Measurements from ENCODE around the gene SH3BP1. TPM values are rescaled to one million over a fixed set of nuclear protein-coding genes. Genes with fewer than 3 reads are reported as not detected.

SH3BP1 gene
- total and polyA plus RNA-seq, 2 donors (not counting 1 experiment from before 2014, with no cell fraction given) = 44.0 to 69.7 TPM

GRCh38 chr22:37607935-37608476, 31.5 kb upstream of the SH3BP1 start:
- peak overlapping the region; percentile 67 for H2AFZ ChIP-seq (ENCODE audit: insufficient read depth, low read depth, low read length, poor library complexity, severe bottlenecking)
- peak overlapping the region; percentile 94 to 99 for H3K27ac ChIP-seq (ENCODE audit: low read length in 2 of 2)
- H3K4me2 ChIP-seq (replicated peaks; ENCODE audit: low read depth, low read length, poor library complexity, severe bottlenecking) = peak overlapping the region; percentile 92
- POLR2A ChIA-PET = interaction anchor here (0.5 to 4.5 kb wide), 23 partner anchors 10 to 1249 kb away, joined by 3 to 43 read pairs (median 6); partner anchors contain the start of genes GCAT, LGALS1, MICALL1 and NOL12
- H3K27me3 ChIP-seq (replicated peaks in 1 of 4; ENCODE audit: control extremely low read depth in 1 of 4, control insufficient read depth in 3 of 4, insufficient read depth in 4 of 4, low read length in 3 of 4) = peaks cover 0 to 2% (median 0%) of the 10 kb centered on the region in 4 experiments
- no peaks in the 10 kb centered on the region for H3K36me3 ChIP-seq (replicated peaks in 1 of 2; ENCODE audit: control extremely low read depth in 1 of 2, control insufficient read depth in 1 of 2, extremely low read depth in 1 of 2, insufficient read depth in 2 of 2, low read length in 1 of 2)
- H3K4me1 ChIP-seq (ENCODE audit: control insufficient read depth in 2 of 2, insufficient read depth in 2 of 2, low read length in 2 of 2) = peaks cover 26 to 36% of the 10 kb centered on the region in 2 donors
- H3K9me3 Mint-ChIP-seq (ENCODE audit: insufficient read depth) = no peaks in the 10 kb centered on the region
- DNase-seq (no peak), ATAC-seq (ENCODE audit: low read depth) (no peak)
- intact Hi-C loops (cut with micrococcal nuclease) = loop anchor here (1.0 to 10.0 kb wide), 11 partner anchors 16 to 897 kb away; partner anchors contain the start of genes CSNK1E, DDX17, NOL12 and PDXP
- CTCF ChIA-PET = interaction anchor here (0.7 to 30.7 kb wide), 19 partner anchors 9 to 1712 kb away, joined by 3 to 620 read pairs (median 13); partner anchors contain the start of genes LGALS1, MFNG, NOL12 and PDXP
- peaks cover 10% of the 10 kb centered on the region for H3K27me3 Mint-ChIP-seq
- peak overlapping the region; percentile 98 for H3K27ac Mint-ChIP-seq
- H3K4me3 ChIP-seq (ENCODE audit: control extremely low read depth in 1 of 5, extremely low read depth in 1 of 5, insufficient read depth in 1 of 5, low read depth in 2 of 5, low read length in 4 of 5) = peak overlapping the region; percentile 58 to 89 (median 77)
- H3K9ac ChIP-seq (ENCODE audit: low read length) = peak overlapping the region; percentile 96
- peak overlapping the region; percentile 92 for H3K4me3 Mint-ChIP-seq
- peaks cover 33% of the 10 kb centered on the region for H3K4me1 Mint-ChIP-seq
- H3K79me2 ChIP-seq (ENCODE audit: control insufficient read depth, insufficient read depth, low read length) = peaks cover 38% of the 10 kb centered on the region
- 1% methylated on average over 12 of the region's 17 CpGs for WGBS (ENCODE audit: insufficient coverage)
- no peaks in the 10 kb centered on the region for H3K9me3 ChIP-seq (ENCODE audit: control extremely low read depth in 1 of 3, control insufficient read depth in 2 of 3, insufficient read depth in 1 of 3, low read length in 2 of 3)
- TF ChIP-seq EZH2 (IDR thresholded peaks at IDR 0.05; ENCODE audit: borderline replicate concordance, insufficient read depth, low read depth, low read length, poor library complexity, severe bottlenecking) (no peak), CTCF (IDR thresholded peaks at IDR 0.05) (no peak)
- H4K20me1 ChIP-seq (ENCODE audit: control insufficient read depth, insufficient read depth, low read length, poor library complexity, severe bottlenecking) = peaks cover 9% of the 10 kb centered on the region

Data from B cell (primary cell).